Measurements from ENCODE around the gene DPY19L3.

Gene DPY19L3

GRCh38 chr19:32522967-32523366, 117.4 kb downstream of the DPY19L3 start:
- no peak for DNase-seq

- no peak for DNase-seq
Measured at GRCh38 chr19:32526895-32527294, 121.3 kb downstream of the DPY19L3 start.

GRCh38 chr19:32530773-32531172, 125.2 kb downstream of the DPY19L3 start:
- no peak for DNase-seq

GRCh38 chr19:32532233-32532632, 126.7 kb downstream of the DPY19L3 start:
- DNase-seq = no peak

All from NCI-H526 (cell line).